Measurements from ENCODE around the gene TCP1.

- TF ChIP-seq CTCF (IDR thresholded peaks at IDR 0.05) (no peak), POLR2AphosphoS5 (IDR thresholded peaks at IDR 0.05) (no peak), POLR2A (IDR thresholded peaks at IDR 0.05) (no peak)
Measured at GRCh38 chr6:159766906-159767305, 22.5 kb downstream of the TCP1 start.

Measured in breast epithelium (tissue), 3 donors.